Measurements from ENCODE around the gene KIF1C. TPM values are rescaled to one million over a fixed set of nuclear protein-coding genes. Genes with fewer than 3 reads are reported as not detected.

The KIF1C gene
- total RNA-seq = 143 TPM

GRCh38 chr17:4997302-4998026, at the start of gene KIF1C, which contains the start of gene INCA1:
KIF1C (plus strand) TSS chr17:4997950; CDS start chr17:5000247, 2,297 bp downstream.
INCA1 (minus strand) TSS chr17:4997522; CDS start chr17:4994437, 3,085 bp downstream.
- ATAC-seq = peak; percentile 97
- intact Hi-C loops (cut with DNase I) = no loop called here

DNA sequence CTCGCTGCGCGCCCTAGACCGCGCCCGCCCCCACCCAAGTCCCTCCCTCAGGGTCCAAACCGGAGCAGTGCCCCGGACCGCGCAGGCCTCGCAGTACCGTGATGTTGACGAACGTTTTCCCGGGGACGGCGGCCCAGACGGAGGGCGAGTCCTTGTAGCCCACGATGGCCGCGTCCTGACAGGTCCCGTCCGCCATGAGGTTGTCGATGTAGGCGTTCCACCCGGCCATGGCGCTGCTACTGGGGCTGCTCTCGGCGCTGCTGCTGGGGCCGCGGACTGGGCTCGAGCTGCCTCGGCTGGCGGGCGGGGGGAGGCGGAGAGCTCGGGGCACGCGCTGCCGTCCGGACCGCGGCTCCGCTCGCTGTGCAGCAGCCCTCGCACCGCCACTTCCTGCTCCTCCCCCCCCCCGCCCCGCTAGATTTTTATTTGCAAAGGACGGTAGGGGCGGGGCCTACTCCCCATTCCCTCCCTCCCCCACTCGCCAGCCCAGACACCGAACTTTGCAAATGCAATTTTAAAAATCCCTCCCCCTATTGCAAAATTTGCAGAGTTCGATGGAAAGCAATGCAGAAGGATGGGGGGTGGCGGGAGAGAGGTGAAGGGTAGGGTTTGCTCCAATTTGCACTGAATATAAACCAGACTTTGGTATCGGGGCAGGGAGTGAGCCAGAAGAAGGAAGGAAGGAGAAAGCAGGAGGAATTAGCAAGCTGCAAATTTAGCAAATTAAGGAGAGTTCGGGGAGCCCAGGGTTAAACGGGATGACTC, 49.4 kb upstream of the KIF1C start, which contains the start of gene PFN1:
Gene PFN1, minus strand, starts transcription at position 365 of the 765 bp plus-strand sequence. Its CDS starts 136 bp downstream, at position 229.
- intact Hi-C loops (cut with DNase I) = no loop called here
- DNase-seq (ENCODE audit: low spot score) = peak; percentile 93
- ATAC-seq = peak; percentile 91

More at GRCh38 chr17:4997302-4998026, at the start of gene KIF1C, which contains the start of gene INCA1:
- DNase-seq (ENCODE audit: low spot score) = peak; percentile 96

DNA sequence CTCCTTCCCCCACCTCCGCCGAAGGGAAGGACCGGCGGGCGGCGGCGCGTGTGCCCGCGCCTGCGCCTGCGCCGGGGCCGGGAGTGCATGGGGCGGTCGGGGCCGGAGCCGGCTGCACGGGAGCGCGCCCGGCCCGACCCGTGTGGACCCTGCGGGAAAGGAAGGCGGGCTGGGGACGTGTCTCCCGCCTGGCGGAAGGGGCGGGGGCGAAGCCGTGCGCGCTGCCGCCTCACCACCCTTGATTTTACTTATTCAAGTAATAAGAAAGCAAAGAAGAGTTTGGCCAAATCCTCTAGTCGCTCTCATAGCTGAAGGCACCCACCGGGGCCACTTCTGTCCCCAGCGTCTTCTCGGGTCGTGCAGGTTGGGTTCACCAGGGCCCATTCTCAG, 48.8 kb upstream of the KIF1C start:
- DNase-seq (ENCODE audit: low spot score) (peak; percentile 88), ATAC-seq (peak; percentile 89)
- intact Hi-C loops (cut with DNase I) = no loop called here

- peak; percentile 40 for ATAC-seq
- peak; percentile 84 for DNase-seq (ENCODE audit: low spot score)
- intact Hi-C loops (cut with DNase I) = no loop called here
Observed at GRCh38 chr17:4949321-4950074, 48.3 kb upstream of the KIF1C start.

GRCh38 chr17:4950075-4950745, 47.5 kb upstream of the KIF1C start:
- ATAC-seq (no peak), DNase-seq (ENCODE audit: low spot score) (peak; percentile 83)
- intact Hi-C loops (cut with DNase I) = no loop called here

DNA sequence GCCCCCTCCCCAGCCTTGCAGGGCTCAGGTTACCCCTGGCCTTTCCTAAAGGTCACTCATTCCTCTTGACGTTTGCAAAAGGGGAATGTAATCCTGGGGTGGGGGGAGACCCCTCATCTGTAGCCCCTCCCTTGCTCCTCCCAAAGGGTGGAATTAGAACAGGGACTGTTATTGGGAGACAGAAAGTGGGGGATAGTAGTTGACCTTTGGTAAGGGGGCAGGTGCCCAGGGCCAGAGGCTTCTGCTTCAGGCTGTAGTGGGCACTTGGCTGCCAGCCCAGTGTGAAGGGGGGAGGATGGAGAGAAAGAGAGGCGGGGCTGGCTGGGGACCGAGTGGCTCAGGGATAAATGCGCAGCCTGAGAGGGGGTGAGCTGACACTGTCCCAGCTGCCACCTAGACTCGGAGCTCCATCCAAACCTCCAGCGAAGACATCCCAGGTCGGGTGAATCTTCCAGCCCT, 47.0 kb upstream of the KIF1C start, which contains the start of gene ENO3:
Gene ENO3, plus strand, starts transcription at position 374 of the 459 bp plus-strand sequence. CDS start 711 bp downstream, outside the sequence.
- DNase-seq (ENCODE audit: low spot score) (no peak), ATAC-seq (no peak)
- intact Hi-C loops (cut with DNase I) = no loop called here

DNA sequence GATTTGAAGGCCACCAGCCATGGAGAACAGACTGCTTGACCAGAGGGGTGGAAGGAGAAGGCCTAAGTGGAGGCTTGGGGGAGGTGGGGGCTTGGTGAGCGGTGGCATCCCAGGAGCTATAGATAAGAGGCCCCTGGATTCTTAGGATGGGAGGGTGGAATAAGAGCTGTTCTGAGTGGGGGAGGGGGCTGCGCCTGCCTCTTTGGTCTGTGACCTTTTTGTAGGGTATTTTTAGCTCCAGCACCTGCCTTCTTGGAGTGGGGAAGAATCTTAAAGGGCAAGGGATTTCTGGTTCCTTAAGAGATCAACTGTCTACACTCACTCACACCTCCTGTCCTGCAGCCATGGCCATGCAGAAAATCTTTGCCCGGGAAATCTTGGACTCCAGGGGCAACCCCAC, 46.3 kb upstream of the KIF1C start:
- intact Hi-C loops (cut with DNase I) = no loop called here
- ATAC-seq (no peak), DNase-seq (ENCODE audit: low spot score) (no peak)

- ATAC-seq (no peak), DNase-seq (ENCODE audit: low spot score) (no peak)
- intact Hi-C loops (cut with DNase I) = no loop called here
Observed at GRCh38 chr17:4953451-4953961, 44.2 kb upstream of the KIF1C start.

GRCh38 chr17:4955091-4955490, 42.7 kb upstream of the KIF1C start:
- DNase-seq (ENCODE audit: low spot score) (no peak), ATAC-seq (no peak)
- intact Hi-C loops (cut with DNase I) = no loop called here

DNA sequence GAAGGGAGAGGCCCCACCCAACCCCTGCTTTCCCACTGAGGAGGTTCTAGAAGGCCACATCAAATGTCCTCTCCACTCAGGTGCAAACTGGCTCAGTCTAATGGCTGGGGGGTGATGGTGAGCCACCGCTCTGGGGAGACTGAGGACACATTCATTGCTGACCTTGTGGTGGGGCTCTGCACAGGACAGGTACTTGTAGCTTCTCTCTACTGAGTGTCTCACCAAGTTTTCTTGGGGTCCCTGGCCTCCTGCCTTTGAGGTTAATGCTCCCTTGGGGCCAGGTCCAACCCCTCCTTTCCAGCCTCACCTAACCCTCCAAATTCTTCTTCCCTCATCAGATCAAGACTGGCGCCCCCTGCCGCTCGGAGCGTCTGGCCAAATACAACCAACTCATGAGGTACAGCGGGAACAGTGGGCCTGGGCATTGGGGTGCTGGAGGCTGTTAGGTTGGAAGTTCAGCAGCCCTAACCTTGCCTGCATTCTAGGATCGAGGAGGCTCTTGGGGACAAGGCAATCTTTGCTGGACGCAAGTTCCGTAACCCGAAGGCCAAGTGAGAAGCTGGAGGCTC, 41.2 kb upstream of the KIF1C start:
- DNase-seq (ENCODE audit: low spot score) = no peak
- ATAC-seq = no peak
- intact Hi-C loops (cut with DNase I) = no loop called here

DNA sequence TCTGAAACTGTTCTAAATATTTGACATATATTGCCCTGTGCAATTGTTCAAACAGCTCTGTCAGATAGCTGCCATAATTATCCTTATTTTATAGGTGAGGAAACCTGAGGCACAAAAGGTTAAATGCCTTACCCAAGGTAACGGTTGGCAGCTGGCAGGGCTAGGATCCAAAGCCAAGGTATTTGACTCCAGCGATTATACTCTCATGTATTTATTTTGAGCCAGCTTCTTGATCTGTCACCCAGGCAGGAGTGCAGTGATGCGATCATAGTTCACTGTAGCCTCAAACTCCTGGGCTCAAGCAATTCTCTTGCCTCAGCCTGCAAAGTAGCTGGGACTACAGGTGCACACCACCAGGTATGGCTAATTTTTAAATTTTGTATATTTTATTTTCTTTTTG, 39.6 kb upstream of the KIF1C start:
- intact Hi-C loops (cut with DNase I) = no loop called here
- ATAC-seq = no peak
- no peak for DNase-seq (ENCODE audit: low spot score)

- DNase-seq (ENCODE audit: low spot score) (no peak), ATAC-seq (no peak)
Observed at GRCh38 chr17:4959261-4959965, 38.3 kb upstream of the KIF1C start.

GRCh38 chr17:4960279-4960922, 37.3 kb upstream of the KIF1C start:
- DNase-seq (ENCODE audit: low spot score) (no peak), ATAC-seq (no peak)
- intact Hi-C loops (cut with DNase I) = no loop called here

More at GRCh38 chr17:4959261-4959965, 38.3 kb upstream of the KIF1C start:
- intact Hi-C loops (cut with DNase I) = no loop called here

DNA sequence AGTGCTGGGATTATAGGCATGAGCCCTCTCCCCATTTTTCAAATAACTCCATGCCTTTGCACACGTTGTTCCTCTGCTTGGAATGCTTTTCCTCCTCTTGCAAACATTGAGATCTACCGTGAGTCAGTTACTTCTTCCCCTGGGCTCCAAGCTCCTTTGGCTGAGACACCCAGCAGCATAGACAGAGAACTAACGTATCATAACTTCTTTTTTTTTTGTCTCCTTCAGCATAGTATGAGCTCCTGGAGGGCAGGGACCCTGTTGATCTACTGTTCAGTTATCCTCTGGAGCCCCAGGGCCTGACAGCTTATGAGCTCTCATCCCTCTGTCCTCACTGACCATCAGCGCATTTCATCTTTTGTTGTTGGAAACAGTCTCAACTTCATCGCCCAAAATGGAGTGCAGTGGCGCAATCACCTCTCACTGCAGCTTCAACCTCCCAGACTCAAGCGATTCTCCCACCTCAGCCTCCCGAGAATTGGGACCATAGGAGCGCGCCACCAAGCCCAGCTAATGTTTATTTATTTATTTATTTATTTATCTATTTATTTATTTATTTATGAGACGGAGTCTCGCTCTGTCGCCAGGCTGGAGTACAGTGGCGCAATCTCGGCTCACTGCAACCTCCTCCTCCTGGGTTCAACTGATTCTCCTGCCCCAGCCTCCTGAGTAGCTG, 32.3 kb upstream of the KIF1C start:
- ATAC-seq (no peak), DNase-seq (ENCODE audit: low spot score) (no peak)
- intact Hi-C loops (cut with DNase I) = no loop called here

DNA sequence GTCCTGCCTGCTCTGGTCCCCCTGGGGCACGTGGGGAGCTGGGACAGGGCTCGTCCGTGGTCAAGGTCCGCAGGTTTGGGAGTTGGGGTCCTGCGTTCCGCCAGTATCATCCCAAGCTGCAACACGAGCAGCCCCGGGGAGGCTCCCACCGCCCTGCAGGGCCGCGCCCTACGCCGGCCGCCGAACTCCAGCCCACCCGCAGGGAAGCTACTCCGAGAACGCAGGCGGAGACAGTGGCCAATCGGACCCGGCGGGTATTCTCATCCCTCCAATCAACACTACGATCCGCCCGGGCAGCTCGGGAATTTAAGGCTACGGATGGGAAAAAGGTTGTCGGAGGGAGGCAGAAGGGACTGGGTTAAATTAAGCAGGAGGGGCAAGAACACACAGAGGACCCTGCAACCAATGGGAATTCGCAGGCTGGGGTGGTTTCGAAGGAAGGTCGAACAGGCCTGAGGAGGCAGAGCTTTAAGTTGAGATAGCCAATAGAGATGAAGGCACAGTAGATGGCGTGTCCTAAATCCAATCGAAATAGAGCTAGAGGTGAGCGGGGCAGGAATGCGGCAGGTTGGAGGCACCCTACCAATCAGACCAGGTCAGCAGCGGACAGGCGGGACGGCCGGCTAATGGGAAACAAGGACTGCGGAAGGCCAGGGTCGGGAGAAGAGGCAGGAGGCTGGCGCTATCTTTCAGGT, 30.8 kb upstream of the KIF1C start:
- ATAC-seq = peak; percentile 95
- peak; percentile 97 for DNase-seq (ENCODE audit: low spot score)
- intact Hi-C loops (cut with DNase I) = no loop called here
